ENCODE results near the gene TRAF2.

DNA sequence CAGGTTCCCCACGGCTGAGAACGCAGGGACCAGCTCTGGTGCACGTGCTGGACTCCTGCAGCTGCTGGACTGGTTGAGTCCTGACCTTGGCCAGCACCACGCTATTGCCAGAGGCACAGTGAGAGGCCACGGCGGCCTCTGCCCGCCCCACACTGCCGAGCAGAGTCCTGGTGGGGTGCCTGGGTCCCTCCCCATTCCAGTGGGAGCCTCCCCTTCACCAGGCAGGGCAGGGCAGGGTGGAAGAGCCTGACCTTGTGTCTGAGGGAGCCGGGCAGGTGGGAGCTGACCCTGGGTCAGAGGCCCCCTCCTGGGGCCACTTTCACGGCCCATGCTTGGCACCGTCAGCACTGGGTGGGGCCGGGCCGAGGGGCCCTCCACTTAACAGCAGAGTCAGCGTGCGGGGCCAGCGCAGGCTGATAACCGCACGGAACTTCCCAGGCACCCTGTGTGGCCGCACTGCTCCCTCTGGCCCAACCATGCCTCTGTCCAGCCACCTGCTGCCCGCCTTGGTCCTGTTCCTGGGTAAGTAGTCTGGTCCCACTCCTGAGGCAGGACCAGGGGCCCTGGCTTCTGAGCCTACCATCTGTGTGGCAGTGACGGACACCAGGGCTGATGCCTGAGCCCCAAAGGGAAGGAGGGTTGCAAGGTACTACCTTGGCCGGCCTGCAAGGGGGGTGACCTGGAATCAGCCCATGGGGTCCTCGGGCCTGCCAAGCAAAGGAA lies 34.2 kb upstream of the TRAF2 start, which contains the start of gene MAMDC4:
- TF ChIP-seq, protein P1, sequence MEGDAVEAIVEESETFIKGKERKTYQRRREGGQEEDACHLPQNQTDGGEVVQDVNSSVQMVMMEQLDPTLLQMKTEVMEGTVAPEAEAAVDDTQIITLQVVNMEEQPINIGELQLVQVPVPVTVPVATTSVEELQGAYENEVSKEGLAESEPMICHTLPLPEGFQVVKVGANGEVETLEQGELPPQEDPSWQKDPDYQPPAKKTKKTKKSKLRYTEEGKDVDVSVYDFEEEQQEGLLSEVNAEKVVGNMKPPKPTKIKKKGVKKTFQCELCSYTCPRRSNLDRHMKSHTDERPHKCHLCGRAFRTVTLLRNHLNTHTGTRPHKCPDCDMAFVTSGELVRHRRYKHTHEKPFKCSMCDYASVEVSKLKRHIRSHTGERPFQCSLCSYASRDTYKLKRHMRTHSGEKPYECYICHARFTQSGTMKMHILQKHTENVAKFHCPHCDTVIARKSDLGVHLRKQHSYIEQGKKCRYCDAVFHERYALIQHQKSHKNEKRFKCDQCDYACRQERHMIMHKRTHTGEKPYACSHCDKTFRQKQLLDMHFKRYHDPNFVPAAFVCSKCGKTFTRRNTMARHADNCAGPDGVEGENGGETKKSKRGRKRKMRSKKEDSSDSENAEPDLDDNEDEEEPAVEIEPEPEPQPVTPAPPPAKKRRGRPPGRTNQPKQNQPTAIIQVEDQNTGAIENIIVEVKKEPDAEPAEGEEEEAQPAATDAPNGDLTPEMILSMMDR (IDR thresholded peaks at IDR 0.05): no peak
- TF ChIP-seq POLR2A (IDR thresholded peaks at IDR 0.05): peak; percentile 57

All from right lobe of liver (tissue), 4 donors.